ENCODE results near the gene VANGL1. TPM values are rescaled to one million over a fixed set of nuclear protein-coding genes. Genes with fewer than 3 reads are reported as not detected.
"Not testable (repeated sequence)": the region's sequence is repeated elsewhere in the genome, so short reads cannot be mapped to it uniquely, and the experiment has no call there.

Gene VANGL1
- polyA plus RNA-seq (2013, experiment 1 of 2; ENCODE audit: insufficient read length) = 13.0 TPM
- 11.1 TPM for polyA plus RNA-seq (2013, experiment 2 of 2; ENCODE audit: insufficient read length)

DNA sequence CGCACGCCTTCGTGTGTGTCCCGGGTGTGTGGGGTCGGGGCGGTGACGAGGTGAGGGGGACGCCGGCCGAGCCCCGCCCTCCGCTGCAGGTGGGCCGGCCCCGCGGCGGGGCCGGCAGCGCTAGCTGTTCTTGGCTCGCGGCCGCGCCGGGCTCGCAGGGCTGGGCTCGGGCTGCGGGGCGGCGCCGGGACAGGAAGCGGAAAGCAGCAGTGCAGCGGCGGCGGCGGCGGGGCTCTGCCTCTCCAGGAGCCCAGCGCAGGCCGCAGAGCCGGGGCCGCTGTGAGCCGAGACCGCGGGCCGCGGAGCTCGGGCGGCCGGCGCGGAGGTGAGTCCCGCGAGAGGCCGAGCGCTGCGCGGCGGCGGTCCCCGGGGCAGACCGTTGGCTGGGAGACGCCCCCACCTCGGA, at the start of gene VANGL1:
Gene VANGL1 (plus strand): TSS at position 209 of the 406 bp plus-strand sequence. CDS start 9,444 bp downstream, outside the sequence.
- peak; percentile 70 for DNase-seq

DNA sequence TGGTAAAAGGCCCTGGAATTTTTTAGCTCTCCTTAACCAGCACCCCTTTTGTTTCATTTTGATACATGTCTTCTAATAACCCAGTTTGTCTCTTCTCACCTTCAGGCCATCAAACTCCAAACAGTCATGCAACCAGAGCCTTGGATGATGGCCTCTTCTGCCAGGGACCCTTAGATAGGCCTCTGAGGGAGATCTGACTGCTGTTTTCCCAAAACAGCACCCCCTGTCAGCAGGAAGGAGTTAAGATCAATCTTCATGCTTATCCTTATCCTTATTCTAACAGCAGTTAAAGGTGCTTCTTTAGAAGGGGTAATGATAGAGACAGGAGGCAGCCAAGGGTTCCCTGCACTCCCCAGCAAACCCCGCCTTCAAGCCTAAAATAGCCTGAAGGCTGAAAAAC, 49.5 kb upstream of the VANGL1 start:
- DNase-seq = no peak

DNA sequence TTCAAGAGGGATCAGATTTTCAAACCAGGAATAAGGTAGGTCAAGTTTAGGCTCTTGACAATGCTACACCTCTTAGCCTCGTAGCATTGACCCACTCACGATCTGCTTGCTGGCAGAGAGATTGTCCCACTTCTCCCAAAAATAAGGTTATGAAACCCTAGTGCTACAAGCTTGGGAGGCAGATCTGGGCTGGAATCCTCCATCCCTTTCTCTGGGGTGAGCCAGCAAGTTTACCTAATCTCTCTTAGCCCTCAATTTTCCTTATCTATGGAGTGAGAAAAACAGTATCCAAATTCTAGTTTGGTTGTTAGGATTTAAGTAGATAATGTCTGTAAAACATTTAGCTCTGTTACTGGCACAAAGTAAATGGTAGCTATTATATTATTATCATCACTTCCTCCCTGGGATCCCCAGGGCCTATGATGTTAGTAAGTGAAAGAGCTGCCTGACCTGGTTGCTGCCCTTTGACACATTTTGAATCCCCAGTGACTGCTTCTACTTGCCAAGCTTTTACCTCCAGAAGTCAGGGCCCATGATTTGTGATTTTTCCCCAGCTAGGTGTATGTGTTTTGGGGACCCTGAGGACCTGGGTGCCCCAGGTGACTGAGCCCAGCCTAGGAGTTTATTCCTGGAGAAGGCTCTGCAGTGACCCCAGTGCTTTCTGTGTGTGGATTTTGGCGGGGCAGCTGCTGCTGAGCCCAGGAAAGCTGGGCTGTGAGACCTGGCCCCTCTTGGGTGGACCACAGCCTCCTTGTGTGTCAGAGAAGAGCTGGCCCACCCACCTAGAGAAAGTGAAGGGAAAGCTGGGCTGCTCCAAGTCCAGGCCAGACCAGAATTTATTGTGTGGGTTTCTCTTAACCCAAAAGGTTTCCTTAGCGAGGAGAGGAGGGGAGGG, 48.2 kb upstream of the VANGL1 start:
- no peak for DNase-seq

DNA sequence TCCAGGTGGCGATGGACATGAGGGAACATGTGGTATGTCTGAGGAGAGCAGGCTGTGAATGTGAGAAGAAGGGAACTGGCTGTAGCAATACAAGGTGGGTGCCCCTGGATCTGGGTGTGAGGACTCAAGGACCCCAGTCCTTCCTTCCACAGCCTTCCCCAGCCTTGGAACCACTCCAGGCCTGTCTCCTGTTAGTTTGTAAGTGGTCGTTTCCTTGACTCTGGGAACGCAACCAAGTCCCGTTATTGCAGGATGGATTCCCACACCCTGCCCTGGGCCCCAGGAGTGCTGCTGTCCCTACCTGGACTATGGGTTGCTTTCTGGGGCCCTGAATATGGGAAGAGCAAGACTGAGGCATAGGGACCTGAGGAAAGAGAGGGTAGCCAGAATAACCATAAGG, 47.2 kb upstream of the VANGL1 start:
- no peak for DNase-seq

DNA sequence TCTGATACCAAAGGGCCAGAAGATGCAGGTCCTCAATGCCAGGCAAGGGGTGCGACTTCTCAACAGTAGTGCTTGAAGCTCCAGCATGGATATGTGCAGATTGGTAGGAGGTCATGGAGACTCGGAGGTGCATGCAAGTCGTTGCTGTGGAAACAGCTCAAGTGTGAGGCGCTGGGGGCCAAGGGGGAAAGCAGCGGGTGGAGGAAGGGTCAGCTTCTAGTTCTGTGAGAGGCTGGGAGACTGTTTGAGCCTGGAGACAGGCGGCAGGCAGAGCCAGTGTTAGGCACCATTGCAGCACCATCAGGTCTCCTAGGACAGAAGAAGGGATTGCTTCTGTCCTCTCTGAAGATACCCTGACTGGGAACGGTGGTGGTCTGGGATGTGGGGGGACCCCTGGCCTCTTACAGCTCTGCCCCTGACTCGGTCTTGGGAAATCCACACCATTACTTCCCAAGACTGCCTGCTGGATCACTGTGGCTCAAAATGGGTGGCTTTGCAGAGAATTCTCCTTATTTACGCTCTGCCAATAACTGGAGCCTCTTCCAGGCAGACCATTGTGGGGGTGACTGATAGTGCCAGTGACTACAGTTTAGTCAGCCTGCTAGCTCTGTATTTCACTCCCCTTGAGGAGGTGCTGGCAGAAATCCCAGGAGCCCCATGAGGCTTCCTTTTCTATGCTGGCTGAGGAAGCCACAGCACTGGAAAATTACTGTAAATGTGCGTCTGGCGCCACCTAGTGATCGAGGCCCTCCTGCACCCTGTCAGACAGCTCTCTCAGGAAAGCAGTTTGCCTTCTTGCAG, 46.3 kb upstream of the VANGL1 start:
- DNase-seq = peak; percentile 98

DNA sequence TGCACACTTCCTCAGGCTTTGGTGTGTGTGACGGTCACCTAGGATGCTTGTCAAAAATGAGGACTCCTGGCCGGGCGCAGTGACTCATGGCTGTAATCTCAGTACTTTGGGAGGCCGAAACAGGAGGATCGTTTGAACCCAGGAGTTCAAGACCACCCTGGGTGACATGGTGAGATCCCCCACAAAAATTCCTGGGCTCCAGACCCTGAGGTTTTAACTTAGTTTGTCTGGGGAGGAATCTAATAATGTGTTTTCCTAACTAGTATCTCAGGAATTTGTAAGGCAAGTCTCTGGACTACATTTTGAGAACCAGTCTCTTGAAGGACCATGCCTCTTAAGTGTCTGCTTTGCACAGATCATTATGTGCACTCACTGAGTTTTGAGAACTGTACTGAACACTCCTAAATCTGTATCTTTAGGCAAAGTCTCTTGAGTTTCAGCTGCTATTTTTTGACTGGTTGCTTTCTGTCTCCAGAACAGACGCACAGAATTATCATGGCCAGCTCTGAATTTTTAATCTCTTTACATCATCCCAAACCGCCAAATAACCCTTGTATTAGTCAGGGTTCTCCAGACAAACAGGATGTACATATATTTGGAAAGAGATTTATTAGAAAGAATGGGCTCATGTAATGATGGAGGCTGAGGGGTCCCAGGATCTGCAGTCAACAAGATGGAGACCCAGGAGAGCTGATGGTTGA, 45.5 kb upstream of the VANGL1 start:
- DNase-seq = peak; percentile 72

DNA sequence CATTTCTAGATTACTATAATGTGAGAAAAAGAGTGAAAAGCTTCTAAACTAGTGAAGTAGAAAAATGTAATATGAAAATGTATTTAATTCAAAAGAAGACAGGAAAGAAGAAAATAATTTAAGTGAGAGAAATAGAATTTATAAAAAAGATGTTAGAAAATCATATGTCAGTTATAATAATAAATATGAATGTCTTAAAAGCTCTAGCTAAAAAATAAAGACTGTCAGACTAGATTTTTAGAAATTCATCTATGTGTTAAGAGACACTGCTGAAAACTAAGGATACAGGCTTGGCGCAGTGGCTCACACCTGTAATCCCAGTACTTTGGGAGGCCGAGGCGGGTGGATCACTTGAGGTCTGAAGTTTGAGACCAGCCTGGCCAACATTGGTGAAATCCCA, 37.3 kb upstream of the VANGL1 start:
- no peak for DNase-seq

DNA sequence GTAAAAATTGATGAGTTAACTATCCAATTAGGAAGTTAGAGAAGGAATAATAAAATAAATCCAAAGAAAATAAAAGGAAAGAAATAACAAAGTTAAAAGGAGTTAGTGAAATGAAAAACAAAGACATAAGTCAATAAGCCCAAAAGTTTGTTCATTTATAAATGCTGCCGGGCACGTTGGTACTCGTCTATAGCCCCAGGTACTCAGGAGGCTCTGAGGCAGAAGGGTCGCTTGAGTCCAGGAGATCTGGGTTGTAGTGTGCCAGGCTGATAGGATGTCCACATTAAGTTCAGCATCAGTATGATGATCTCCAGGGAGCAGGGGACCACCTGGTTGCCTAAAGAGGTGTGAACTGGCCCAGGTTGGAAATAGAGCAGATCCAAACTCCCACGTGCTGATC, 35.5 kb upstream of the VANGL1 start:
- no peak for DNase-seq

DNA sequence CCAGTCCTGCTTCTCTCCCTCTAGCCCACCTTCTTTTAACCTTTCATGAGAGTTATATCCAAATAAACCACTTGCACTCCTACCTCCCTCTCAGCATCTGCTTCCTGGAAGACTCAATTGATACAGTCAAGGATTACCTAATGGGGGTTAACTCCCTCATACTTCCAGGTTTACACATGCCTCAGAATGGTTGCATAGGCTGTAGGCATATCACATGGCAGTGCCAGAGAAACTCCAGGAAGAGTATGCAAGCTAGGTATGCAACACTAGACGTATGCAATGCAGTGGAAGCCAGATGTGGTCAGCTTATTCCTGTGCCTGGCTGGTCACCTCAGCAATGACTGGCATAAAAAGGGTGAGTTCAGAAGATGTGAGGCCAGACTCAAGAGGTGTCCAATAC, 32.7 kb upstream of the VANGL1 start:
- no peak for DNase-seq

DNA sequence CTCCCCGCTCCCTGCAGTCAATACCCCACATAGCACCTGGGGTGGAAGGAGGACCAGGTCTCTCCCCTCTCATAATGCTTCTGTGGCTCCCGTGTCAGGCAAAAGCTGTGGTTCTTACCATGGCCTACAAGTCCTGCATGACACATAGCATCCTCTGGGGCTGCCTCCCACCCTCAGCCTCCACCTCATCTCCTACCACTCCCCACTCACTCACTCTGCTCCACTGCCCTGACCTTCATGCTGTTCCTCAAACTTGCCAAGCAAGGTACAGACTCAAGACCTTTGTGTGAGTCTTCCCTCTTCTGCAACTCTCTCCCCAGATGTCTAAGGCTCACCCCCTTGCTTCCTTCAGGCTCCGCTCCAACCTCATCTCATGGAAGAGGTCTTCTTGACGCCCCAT, 28.0 kb upstream of the VANGL1 start:
- no peak for DNase-seq

DNA sequence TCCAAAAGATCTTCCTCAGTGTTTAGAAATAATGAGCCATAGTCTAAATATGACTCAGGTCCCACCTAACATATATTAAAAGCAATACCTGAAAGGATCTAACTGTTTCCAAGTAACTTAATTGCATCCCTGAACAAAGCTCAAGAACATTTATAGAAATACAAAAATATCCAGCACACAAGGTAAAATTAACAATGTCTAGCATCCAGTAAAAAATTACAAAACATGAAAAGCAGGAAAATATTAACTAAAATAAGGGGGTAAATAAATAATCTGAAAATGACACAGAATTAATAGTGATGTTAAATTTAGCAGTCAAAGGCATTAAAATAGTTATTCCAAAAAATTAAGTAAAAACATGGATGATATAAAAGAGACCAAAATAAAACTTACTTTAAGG, 21.3 kb upstream of the VANGL1 start:
- no peak for DNase-seq

DNA sequence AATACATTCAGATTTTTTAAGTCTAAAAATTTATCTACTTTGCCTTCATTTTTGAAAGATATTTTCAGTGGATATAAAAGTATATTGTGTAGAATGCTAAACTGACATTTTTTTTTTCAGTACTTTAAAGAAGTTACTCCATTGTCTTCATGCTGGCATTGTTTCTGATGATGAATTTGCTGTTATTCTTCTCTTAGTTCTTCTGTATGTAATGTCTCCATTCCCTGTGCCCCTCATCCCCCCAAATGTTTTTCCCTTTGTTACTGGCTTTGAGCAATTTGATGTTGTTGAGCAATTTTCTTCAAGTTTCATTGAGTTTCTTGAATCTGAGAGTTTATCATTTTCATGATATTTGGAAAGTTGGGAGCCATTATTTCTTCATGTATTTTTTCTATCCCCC, 20.8 kb upstream of the VANGL1 start:
- no peak for DNase-seq

DNA sequence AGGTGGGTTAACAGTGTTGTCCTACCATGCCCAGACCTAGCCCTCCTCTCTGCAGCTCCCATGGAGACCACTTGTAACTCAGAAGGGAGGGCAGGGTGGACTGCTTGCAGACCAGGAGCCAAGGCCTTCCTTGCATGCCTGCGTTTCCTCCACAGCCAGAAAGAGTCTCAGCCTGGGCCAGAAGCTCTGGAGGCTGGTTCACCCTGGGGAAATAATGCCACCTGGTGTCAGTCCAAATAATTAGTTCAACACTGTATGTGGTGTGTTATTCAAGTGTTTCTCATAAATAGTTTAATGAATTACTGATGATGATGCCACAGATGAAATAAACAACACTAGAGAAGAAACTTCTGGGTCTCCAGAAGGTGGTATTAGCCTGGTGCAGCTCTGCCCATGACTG, 16.9 kb upstream of the VANGL1 start:
- no peak for DNase-seq

DNA sequence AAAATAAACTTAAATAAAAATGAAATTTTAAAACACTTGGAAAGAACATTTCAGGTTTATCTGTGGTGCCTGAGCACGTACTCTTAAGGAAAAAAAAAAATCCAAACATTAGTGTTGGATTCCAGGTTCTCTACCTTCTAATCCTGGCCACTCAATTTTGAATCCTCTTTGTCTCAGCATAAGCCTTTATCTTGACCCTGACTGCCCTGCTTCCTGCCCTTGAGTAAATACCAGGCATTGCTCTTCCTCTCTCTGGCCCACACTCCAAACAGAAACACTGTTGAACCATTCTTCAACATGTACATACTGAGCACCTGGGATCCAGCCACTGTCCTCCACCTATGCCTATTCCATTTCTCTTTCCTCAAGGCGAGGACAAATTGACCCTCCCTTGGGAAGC, 11.4 kb upstream of the VANGL1 start:
- DNase-seq = no peak

DNA sequence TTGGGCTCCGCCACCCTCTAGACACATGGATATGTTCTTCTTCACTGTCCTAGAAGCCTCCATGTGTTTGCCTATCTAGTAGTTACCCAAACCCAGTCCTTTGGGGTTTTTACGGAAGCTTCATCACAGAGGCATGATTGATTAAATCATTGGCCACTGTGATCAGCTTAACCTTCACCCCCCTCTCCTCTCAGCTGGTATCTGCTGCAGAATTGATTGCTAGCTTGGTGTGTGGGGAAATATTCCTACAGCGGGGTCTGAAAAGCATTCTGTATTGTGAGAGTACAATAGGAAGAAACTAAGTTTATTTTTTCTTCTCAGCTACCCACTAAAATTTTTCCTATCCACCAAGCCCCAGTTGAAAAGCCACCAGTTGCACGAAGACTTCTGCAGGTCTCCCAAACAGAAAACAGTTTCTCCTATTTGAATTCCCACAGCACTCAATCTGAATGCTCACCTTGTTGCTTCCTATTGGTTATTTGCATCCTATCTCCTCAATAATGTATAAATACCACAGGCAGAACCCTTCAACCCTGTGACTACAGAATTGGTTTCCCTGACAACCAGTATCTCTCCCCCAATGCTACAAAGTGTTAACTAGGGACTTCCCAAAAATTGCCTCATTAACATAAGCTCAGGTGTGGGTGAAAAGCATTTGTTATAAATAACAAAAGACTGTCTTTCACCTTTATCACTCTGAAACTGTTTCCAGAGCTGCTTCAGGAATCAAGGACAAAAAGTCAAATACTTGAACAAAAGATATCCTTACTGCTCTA, 9.3 kb upstream of the VANGL1 start:
- no peak for DNase-seq

DNA sequence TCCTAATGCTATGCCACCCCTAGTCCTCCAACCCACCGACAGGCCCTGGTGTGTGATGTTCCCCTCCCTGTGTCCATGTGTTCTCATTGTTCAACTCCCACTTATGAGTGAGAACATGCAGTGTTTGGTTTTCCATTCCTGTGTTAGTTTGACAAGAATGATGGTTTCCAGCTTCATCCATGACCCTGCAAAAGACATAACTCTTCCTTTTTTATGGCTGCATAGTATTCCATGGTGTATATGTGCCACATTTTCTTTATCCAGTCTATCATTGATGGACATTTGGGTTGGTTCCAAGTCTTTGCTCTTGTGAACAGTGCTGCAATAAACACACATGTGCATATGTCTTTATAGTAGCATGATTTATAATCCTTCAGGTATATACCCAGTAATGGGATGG, 8.2 kb upstream of the VANGL1 start:
- not testable (repeated sequence) for DNase-seq

DNA sequence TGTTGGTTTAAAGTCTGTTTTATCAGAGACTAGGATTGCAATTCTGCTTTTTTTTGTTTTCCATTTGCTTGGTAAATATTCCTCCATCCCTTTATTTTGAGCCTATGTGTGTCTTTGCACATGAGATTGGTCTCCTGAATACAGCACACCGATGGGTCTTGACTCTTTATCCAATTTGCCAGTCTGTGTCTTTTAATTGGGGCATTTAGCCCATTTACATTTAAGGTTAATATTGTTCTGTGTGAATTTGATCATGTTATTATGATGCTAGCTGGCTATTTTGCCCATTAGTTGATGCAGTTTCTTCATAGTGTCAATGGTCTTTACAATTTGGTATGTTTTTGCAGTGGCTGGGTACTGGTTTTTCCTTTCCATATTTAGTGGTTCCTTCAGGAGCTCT, 4.5 kb upstream of the VANGL1 start:
- DNase-seq = not testable (repeated sequence)

DNA sequence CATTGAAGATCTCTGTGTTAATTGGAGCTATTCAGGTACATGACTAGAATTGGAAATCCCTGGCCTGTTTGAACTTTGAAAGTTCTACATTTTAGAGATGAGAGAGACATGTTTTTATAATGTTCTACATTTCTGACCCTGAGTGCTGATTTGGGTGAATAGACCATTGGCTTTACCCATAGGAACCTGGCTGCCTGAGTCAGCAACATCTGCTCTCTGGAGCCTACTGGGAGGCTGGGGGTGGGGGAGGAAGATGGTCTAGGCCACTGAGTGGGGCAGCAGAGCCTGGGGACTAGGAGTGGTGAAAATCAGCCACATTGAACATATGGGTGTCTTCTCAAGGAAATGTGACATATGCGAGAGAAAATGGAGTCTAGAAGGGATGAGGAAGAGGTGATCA, 1.4 kb upstream of the VANGL1 start:
- DNase-seq = no peak

DNA sequence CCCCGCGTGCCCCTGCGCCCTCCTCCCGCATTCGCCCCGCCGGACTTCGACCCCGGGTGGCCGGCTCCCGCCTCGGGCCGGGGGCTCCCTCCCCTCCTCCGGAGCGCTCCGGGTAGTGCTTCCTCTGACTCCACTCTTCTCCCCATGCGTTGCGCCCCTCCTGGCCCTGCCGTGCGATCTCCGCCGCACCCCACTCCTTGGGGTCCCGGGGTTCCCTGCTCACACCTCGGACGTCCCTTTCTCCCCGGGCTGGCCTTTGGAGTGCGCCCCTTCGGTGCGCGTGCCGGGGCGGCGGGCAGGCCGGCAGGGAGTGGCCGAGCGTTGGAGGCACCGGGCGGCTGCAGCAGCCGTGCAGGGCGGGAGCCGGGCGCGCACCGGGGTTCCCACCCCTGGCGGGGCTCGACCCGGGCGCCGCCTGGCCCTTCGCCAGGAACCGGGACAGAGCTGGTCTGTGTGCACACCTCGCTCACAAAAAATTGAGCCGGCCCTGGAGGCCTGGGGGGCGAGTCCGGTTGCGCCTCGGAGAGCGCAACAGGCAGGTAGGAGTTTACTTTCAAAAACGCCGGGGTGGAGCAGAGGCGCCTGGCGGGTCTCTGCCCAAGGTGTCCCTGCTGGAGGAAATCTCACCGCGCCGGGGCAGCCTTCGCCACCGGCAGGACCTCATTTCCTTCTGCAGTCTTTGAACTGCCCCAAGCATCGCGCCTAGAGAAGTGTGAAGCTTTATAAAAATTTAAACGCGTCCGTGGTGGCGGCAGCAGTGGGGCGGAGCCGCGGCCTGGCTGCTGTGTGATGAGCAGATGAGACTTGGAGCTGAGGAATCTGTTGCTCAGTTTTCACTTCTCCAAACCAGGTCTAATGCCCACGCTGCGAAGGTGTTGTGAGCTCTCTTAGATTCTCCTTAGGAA, 650 bp downstream of the VANGL1 start:
- DNase-seq = peak; percentile 38

DNA sequence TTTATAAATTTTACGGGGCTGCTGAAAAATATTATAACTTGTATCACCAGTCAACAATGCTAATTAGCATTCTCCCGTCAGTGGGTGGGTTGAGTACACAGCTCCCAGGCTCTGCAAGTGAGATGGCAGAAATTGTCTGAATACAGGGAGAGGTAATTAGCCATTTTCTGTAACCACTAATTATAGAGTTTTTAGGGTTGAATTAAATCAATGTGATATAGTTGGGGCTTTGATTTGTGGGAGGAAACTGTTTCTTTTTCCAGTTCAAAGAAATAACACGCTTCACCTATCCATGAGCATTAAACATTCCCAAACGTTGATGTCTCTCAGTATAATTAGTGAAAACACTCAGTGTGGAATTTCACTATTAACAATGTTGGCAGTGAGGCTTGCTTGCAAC, 1.5 kb downstream of the VANGL1 start:
- no peak for DNase-seq

DNA sequence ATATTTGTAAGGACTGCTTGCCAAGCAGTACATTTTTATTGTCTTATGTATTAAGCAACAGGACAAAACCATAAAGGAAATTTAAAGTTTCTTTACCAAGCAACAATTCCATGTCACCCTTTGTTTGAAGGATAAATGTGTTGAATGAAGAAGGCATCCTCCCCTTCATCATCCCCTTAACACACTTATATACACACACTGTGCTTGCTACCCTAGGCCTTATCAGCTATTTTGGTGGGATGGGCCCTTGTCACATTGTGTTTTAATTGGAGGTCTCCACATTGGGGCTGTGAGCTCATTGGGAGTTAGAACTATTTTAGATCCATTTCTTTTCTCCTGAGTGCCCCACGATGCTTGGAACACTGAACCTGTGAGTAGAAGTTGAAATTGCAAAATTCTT, 1.9 kb downstream of the VANGL1 start:
- DNase-seq = no peak

All from fibroblast of skin of abdomen (primary cell).